GM19438 (cell line): ENCODE results near the gene MED14.

ENCODE experiments used
- ATAC-seq: cut with Tn5 transposase; IDR thresholded peaks from one replicate; pipeline ENCODE4 v1.9.1; 2021; ENCODE audit warnings: low read depth; ENCODE audit not compliant: unreplicated experiment

The MED14 gene

DNA sequence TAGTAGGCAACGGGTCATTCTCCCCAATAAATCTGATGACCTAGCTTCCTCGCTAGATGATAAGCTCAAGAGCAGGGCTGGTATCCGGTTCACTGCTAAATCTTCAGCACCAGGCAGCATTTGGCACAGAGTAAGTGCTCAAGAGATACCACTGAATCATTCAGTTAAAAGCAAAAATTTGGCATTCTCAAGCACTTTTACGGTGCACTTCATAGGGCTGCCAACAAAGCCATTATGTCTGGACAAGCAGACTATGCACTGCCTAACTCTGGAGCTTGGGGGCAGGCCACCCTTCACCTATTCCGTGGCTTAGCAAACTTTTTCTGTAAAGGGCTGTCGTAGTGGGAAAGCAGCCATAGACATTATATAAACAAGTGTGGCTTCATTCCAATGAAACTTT, 64.2 kb downstream of the MED14 start:
- no peak for ATAC-seq

DNA sequence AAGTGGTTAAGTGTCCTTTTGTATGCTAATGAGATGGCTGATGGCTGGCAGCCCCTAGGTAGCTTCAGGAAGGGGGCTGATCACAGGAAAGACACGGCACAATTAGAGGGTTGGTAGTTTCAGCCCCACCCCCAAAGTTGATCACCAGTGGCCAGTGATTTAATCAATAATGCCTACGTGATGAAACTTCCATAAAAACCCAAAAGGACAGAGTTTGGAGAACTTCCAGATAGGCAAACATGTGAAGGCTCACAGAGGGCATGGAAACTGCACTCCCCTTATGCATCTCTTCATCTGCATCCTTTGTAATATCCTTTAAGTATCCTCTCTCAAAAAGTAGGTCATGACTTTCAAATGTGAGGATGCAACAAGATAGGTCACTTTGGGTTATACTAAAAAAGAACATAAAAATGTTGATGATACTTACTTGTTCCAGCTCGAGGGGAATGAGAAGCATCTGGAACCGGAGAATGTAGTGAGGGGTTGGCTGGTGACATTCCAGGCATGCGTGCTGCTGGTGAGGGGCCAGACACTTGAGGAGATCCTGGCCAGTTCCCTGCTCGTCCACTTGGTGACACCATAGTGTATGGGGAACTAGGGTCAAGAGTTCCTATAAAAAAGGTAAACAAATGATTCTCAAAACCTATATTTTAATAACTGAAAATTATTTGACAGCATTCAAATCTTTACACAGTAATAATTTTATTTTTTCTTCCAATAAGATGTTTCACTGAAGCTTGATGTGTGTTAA, 71.3 kb downstream of the MED14 start:
- no peak for ATAC-seq

DNA sequence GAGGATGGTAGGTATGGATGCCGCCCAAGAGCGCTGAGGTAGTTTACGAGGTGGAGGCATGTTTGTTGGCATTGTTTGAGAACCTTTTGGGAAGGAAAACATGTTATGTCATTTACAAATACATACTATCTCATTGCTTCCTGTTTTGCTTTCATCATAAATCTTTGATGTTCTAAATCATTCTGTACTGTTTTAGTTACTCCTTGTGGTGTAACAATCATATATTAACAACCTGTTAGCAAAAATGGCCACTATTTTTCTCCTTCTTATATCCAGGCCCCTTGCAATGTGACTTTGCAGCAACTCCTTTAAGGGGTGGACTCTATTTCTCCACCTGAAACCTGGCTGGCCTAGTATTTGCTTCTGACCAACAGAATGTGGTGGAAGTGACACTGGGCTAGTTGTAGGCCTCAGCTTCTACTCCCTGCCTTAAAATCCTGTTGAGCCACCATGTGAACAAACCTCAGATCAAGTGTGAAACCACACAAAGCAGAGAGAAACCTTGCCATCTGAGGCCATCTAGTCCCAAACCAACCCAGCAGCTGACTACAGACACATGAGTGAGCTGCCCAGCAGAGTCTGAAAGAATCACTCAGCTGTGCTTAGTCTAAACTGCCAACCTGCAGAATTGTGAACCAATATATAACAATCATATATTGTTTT, 72.1 kb downstream of the MED14 start:
- no peak for ATAC-seq

GRCh38 chrX:40661489-40661888, 73.9 kb downstream of the MED14 start:
- ATAC-seq = no peak

DNA sequence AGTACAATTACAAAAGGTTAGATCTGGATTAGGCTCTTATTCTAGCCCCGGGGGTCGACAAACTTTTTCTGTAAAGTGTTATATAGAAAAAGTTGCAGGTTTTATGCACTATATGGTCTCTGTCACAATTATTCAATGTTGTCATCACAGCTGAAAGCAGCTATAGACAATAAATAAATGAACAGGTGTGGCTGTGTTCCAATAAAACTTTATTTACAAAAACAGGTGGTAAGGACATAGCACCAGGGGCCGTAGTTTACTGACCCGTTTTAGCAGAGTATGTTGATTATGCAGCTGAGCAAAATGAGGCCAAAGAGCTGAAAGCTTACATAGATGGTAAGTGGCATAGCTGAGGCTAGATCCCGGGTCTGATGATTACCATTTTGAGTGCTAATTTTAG, 75.0 kb downstream of the MED14 start:
- ATAC-seq = no peak

DNA sequence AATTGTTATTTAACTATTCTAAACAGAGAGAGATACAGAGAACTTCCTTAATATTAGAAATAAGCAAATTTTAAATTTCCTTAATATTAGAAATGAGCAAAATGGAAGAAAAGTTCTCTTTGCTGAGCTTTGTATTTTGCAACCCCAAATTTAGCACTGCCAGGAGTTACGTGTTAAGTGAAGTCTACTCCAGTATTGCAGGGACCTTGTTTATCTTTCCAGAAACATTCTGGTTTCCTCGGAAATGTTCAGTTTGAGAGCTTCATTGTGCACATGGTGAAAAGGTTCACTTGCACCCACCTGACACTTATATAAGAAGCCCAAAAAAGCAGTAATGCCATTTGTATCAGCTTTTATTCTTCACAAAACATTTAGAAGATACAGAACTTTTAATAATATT, 81.8 kb downstream of the MED14 start:
- no peak for ATAC-seq

DNA sequence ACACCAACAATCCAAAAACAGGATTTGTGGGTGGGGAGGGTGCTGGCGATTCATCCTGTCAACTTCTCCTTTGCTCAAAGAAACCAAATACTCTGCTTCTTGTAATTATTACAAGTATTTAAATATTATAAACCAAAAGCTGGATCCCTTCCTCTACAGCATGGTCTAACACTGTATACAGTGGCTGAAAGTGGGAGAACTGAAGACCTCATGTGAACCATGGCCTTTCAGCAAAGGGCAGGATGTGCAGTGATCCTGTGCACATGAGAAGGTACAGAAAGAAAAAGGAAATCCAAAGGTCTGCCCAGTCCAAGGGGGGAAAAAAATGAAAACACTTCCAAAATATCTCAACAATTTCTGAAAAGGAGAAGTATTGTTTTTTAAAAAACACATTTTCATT, 82.7 kb downstream of the MED14 start:
- ATAC-seq = no peak

- ATAC-seq = no peak
Observed at GRCh38 chrX:40651620-40652223, 83.6 kb downstream of the MED14 start.

GRCh38 chrX:40647307-40648197, 87.8 kb downstream of the MED14 start, which contains the start of gene CXorf38:
Gene CXorf38, minus strand, starts transcription at chrX:40647561. Its CDS starts 41 bp downstream, at chrX:40647520.
- peak; percentile 71 for ATAC-seq

- ATAC-seq = peak; percentile 13
Observed at GRCh38 chrX:40646489-40647306, 88.6 kb downstream of the MED14 start.

DNA sequence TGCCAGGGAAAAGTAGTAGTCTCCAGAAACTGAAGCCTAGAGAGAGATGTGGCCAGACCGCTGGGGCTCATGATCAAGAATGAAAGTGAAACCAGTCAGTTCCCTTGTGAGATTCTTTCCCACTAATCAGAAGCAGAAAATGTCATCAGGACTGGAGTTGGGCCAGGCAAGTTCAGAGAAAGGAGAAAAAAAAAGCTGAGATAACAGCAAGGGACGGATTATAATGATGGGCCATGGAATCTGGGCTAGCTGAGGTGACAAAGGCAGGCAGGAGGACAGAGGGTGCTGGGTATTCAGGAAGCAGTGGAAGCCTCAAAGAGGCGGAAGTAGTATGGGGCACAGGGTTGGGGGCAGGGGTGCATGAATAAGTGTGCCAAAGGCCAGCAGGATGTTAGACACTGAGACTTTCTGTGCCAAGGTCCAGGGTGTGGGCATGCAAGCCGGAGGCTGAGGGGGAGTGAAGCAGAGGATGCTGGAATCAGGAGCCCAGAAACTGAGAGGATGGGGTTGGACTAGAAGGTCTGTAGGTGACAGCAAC, 90.5 kb downstream of the MED14 start:
- ATAC-seq = peak; percentile 45

- no peak for ATAC-seq
Observed at GRCh38 chrX:40644176-40644575, 91.2 kb downstream of the MED14 start.

DNA sequence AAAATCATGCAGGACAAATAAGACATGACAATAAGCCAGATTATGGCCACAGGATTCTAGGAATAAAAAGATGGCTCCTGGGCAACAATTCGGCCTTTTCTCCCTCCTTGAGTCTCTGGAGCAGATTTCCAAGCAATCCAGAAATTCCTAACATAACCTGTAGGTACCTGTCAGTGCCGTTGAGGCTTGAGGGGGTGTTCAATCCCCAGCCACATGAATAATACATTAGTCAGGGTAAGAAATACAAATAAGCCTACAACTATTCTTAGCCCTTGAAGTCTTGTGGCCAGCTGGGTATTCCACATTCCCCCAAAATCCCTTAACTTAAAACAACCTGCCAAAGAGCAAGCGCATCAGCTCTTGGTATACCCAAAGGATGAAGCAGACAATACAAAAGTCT, 97.7 kb downstream of the MED14 start:
- no peak for ATAC-seq

- no peak for ATAC-seq
Observed at GRCh38 chrX:40632199-40632598, 103.1 kb downstream of the MED14 start.

DNA sequence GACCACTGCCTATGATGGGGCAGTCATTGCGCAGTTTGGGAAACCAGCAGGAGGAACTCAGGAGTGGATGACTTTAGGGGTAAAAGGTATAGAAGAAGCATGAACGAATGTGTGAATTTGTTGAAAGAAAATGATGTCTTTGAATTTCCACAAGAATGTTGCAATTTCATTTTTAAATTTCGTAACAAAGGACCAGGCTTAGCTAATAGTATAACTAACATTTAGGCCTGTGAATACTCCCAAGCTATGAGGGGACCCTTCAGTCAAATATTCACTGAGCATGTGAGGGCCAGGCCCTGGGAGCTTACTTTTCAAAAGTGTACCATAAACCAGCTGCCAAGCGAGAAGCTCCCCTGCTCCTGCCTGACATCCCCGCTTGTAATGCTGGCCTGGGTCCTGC, 106.8 kb downstream of the MED14 start:
- ATAC-seq = no peak

GRCh38 chrX:40625294-40625693, 110.0 kb downstream of the MED14 start:
- ATAC-seq = no peak

GRCh38 chrX:40623665-40624064, 111.7 kb downstream of the MED14 start:
- ATAC-seq = no peak

GRCh38 chrX:40623139-40623536, 112.2 kb downstream of the MED14 start, which contains the start of gene MPC1L:
Gene MPC1L, plus strand, starts transcription at chrX:40623428. Its CDS starts 138 bp downstream, at chrX:40623566.
- no peak for ATAC-seq

DNA sequence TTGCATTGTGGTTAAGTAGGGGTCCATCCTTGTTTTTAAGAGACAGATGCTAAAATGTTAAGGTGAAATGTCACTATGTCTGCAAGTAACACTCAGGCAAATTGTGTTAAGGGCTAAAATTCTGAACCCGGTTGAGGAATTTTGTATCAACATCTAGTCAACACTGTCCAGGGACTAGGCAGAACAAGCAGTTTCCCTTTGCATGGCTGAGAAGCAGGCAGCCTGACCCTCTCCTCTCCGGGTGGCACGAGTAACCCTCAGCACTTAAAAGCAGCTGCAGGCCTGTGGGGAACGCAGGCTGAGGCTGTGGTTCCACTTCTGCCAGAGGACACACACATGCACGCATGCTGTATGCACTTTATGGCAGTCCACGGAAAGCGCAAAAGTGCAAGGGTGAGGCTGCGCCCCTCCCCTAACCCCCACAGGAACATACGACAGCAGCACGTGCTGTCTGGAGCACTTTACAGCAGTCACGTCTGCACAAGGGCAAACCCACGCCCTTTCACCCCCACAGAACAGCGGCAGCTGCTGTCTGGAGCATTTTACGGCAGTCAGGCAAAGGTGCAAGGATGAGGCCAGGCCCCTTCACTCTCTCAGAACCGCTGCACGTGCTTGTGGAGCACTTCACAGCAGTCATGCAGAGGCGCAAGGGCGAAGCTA, 112.7 kb downstream of the MED14 start:
- ATAC-seq = no peak
